H1 (cell line): ENCODE measurements around the gene ADAMTS8. TPM values are rescaled to one million over a fixed set of nuclear protein-coding genes. Genes with fewer than 3 reads are reported as not detected.

Experiments used
- CTCF ChIA-PET: fragments of 300-600 bp; sonication (Branson Sonifier 250); formaldehyde crosslinking; loops from one replicate; lab custom pipeline; 2021; ENCODE audit not compliant: partially characterized antibody; lab: Charles Lee
- POLR2A ChIA-PET: fragments of 300-600 bp; sonication (Branson Sonifier 250); formaldehyde crosslinking; loops from one replicate; lab custom pipeline; 2021; ENCODE audit warnings: inconsistent platforms; ENCODE audit not compliant: partially characterized antibody; lab: Charles Lee
- DNase-seq, 2 experiments: peaks; one replicate each; pipeline versions ENCODE4 v3.0.0 to v3.0.0-alpha.2; 2010 to 2022; ENCODE audit warnings: low spot score in 2 of 2, low read depth in 1 of 2, mixed read lengths in 1 of 2
- FAIRE-seq: peaks from 2 replicates; lab custom pipeline; 2011; peaks lifted over from hg19 to GRCh38; lab: Jason Lieb, UNC
- H2AFZ ChIP-seq: 2 replicates; pipeline ENCODE4 v1.8.1; 2012; ENCODE audit warnings: low read length, inconsistent platforms
- H2AK5ac ChIP-seq: 2 replicates; pipeline ENCODE4 v1.6.1; 2013; ENCODE audit warnings: low read depth, low read length
- H2BK120ac ChIP-seq: replicated peaks from 2 replicates; pipeline ENCODE3; 2013; ENCODE audit warnings: low read depth, low read length, inconsistent platforms
- H2BK12ac ChIP-seq: 2 replicates; pipeline ENCODE4 v1.6.1; 2013; ENCODE audit warnings: low read depth, low read length
- H2BK15ac ChIP-seq: 2 replicates; pipeline ENCODE4 v1.6.1; 2013; ENCODE audit warnings: low read length
- H2BK20ac ChIP-seq: 2 replicates; pipeline ENCODE4 v1.6.1; 2013; ENCODE audit warnings: low read length
- H2BK5ac ChIP-seq: 2 replicates; pipeline ENCODE4 v1.6.1; 2013; ENCODE audit warnings: low read depth, low read length
- H3K14ac ChIP-seq: 2 replicates; pipeline ENCODE4 v1.6.1; 2013; ENCODE audit warnings: inconsistent platforms; ENCODE audit not compliant: insufficient read length
- H3K18ac ChIP-seq: 2 replicates; pipeline ENCODE4 v1.6.1; 2013; ENCODE audit warnings: low read length; ENCODE audit errors: extremely low read depth
- H3K23ac ChIP-seq: 2 replicates; pipeline ENCODE4 v1.6.1; 2013; ENCODE audit warnings: inconsistent platforms; ENCODE audit not compliant: insufficient read length
- H3K23me2 ChIP-seq: 2 replicates; pipeline ENCODE4 v1.6.1; 2013; ENCODE audit warnings: low read depth, low read length
- H3K27ac ChIP-seq: 2 replicates; pipeline ENCODE4 v1.6.1; 2011; ENCODE audit warnings: low read depth, low read length, inconsistent platforms
- H3K27me3 ChIP-seq, 4 experiments: replicated peaks in 1 of 4; 1 replicate in 1 of 4; 2 replicates in 3 of 4; pipeline versions ENCODE4 v1.6.1 to v1.8.1; 2011 to 2013; ENCODE audit warnings: low read length in 3 of 4, mild to moderate bottlenecking in 3 of 4, inconsistent platforms in 2 of 4, mixed read lengths in 2 of 4, moderate library complexity in 1 of 4; ENCODE audit not compliant: control insufficient read depth in 3 of 4, insufficient read depth in 3 of 4; ENCODE audit errors: extremely low read depth in 1 of 4
- H3K36me3 ChIP-seq, 4 experiments: 2 replicates each; pipeline versions ENCODE4 v1.6.1 to v1.8.1; 2011 to 2013; ENCODE audit warnings: mild to moderate bottlenecking in 4 of 4, low read length in 3 of 4, moderate library complexity in 2 of 4, control low read depth in 1 of 4, inconsistent platforms in 1 of 4; ENCODE audit not compliant: insufficient read depth in 4 of 4, control insufficient read depth in 2 of 4
- H3K4ac ChIP-seq: replicated peaks from 2 replicates; pipeline ENCODE3; 2013; ENCODE audit warnings: low read length, low read depth, mixed read lengths, inconsistent platforms; ENCODE audit not compliant: insufficient read length
- H3K4me1 ChIP-seq, 4 experiments: replicated peaks in 1 of 4; 1 replicate in 1 of 4; 2 replicates in 3 of 4; pipeline versions ENCODE4 v1.6.1 to v1.8.1; 2011 to 2013; ENCODE audit warnings: low read length in 3 of 4, inconsistent platforms in 2 of 4, mixed read lengths in 1 of 4; ENCODE audit not compliant: insufficient read depth in 4 of 4, control insufficient read depth in 3 of 4
- H3K4me2 ChIP-seq, 2 experiments: 2 replicates each; pipeline versions ENCODE4 v1.6.1 to v1.8.1; 2011 to 2013; ENCODE audit warnings: low read depth in 2 of 2, low read length in 2 of 2, control low read depth in 1 of 2, inconsistent platforms in 1 of 2, mild to moderate bottlenecking in 1 of 2; ENCODE audit not compliant: insufficient read depth in 1 of 2
- H3K4me3 ChIP-seq, 4 experiments: fragments of 200-600, 300-600 bp in 1 of 4; sonication (generic), shearing (Covaris generic), sonication (Bioruptor Twin) in 1 of 4; 2 replicates each; pipeline versions ENCODE4 v1.5.1 to v1.8.1; 2011 to 2016; ENCODE audit warnings: low read length in 4 of 4, low read depth in 3 of 4, control low read depth in 2 of 4, inconsistent platforms in 2 of 4, mild to moderate bottlenecking in 2 of 4, mixed read lengths in 1 of 4, moderate library complexity in 1 of 4; ENCODE audit not compliant: insufficient read depth in 2 of 4; ENCODE audit errors: extremely low read depth in 1 of 4
- H3K56ac ChIP-seq: replicated peaks from 2 replicates; pipeline ENCODE3; 2013; ENCODE audit warnings: low read depth, mild to moderate bottlenecking, mixed read lengths, low read length, inconsistent platforms; ENCODE audit not compliant: insufficient read length
- H3K79me1 ChIP-seq: 2 replicates; pipeline ENCODE4 v1.6.1; 2013; ENCODE audit warnings: low read depth, low read length, control low read depth
- H3K79me2 ChIP-seq, 2 experiments: 2 replicates each; pipeline versions ENCODE4 v1.6.1 to v1.8.1; 2012 to 2013; ENCODE audit warnings: low read length in 2 of 2, mild to moderate bottlenecking in 2 of 2, inconsistent platforms in 1 of 2; ENCODE audit not compliant: insufficient read depth in 2 of 2, control insufficient read depth in 1 of 2
- H3K9ac ChIP-seq, 4 experiments: replicated peaks in 1 of 4; 1 replicate in 1 of 4; 2 replicates in 3 of 4; pipeline versions ENCODE4 v1.6.1 to v1.8.1; 2011 to 2013; ENCODE audit warnings: low read depth in 3 of 4, low read length in 3 of 4, control low read depth in 2 of 4, mild to moderate bottlenecking in 2 of 4, moderate library complexity in 2 of 4, inconsistent platforms in 1 of 4; ENCODE audit errors: extremely low read depth in 1 of 4
- H3K9me3 ChIP-seq, 2 experiments: 2 replicates each; pipeline versions ENCODE4 v1.6.1 to v1.8.1; 2012 to 2013; ENCODE audit warnings: mild to moderate bottlenecking in 2 of 2, moderate library complexity in 2 of 2, control low read depth in 1 of 2, inconsistent platforms in 1 of 2, low read depth in 1 of 2, low read length in 1 of 2, mixed read lengths in 1 of 2; ENCODE audit not compliant: insufficient read depth in 2 of 2
- H4K20me1 ChIP-seq, 2 experiments: replicated peaks in 1 of 2; 2 replicates each; pipeline versions ENCODE3 to v1.8.1; 2011 to 2013; ENCODE audit warnings: inconsistent platforms in 2 of 2, low read length in 2 of 2, mild to moderate bottlenecking in 1 of 2; ENCODE audit not compliant: insufficient read depth in 2 of 2, control insufficient read depth in 1 of 2
- H4K5ac ChIP-seq: 2 replicates; pipeline ENCODE4 v1.6.1; 2013; ENCODE audit warnings: low read length, low read depth, mixed read lengths, inconsistent platforms; ENCODE audit not compliant: insufficient read length
- H4K8ac ChIP-seq: 2 replicates; pipeline ENCODE4 v1.8.0; 2013; ENCODE audit warnings: mild to moderate bottlenecking, moderate library complexity, low read length, inconsistent platforms; ENCODE audit not compliant: insufficient read depth; ENCODE audit errors: extremely low read depth
- H4K91ac ChIP-seq: replicated peaks from 2 replicates; pipeline ENCODE3; 2013; ENCODE audit warnings: low read length, mixed read lengths, inconsistent platforms; ENCODE audit not compliant: insufficient read length
- ASH2L ChIP-seq: fragments of 200-600, 300-600 bp; sonication (generic); IDR thresholded peaks from one replicate; pipeline ENCODE4 v1.7.1; 2017; ENCODE audit warnings: low read length
- CHD1 ChIP-seq: IDR thresholded peaks from 2 replicates; pipeline ENCODE4 v1.6.1; 2012; ENCODE audit warnings: low read depth, low read length, improper control_type of control experiment
- HDAC2 ChIP-seq, 2 experiments: fragments of 300-600 bp in 1 of 2; sonication (generic) in 1 of 2; IDR thresholded peaks; 2 replicates each; pipeline ENCODE4 v1.6.1; 2011 to 2012; ENCODE audit warnings: low read depth in 2 of 2, low read length in 2 of 2, mild to moderate bottlenecking in 2 of 2, moderate library complexity in 2 of 2, borderline replicate concordance in 1 of 2, inconsistent platforms in 1 of 2
- RBBP5 ChIP-seq: IDR thresholded peaks from 2 replicates; pipeline ENCODE4 v1.7.1; 2012; ENCODE audit warnings: low read depth, mild to moderate bottlenecking, inconsistent platforms, low read length, moderate library complexity, borderline replicate concordance
- RFX5 ChIP-seq: IDR thresholded peaks from 2 replicates; pipeline ENCODE4 v1.6.1; 2011; ENCODE audit warnings: low read depth, low read length, improper control_type of control experiment, borderline replicate concordance
- SP2 ChIP-seq: IDR thresholded peaks from 2 replicates; pipeline ENCODE4 v1.6.1; 2012; ENCODE audit warnings: mild to moderate bottlenecking, low read length, inconsistent platforms
- SRF ChIP-seq: IDR thresholded peaks from 2 replicates; pipeline ENCODE4 v1.6.1; 2011; ENCODE audit warnings: mild to moderate bottlenecking, low read depth, low read length, moderate library complexity
- WGBS, 2 experiments: shearing (Covaris generic) in 1 of 2; methylation state at CpG; one replicate each; pipeline versions ENCODE4 v1.1.6 to v1.1.7; 2013 to 2015; ENCODE audit warnings: low lambda C conversion rate in 2 of 2, mixed read lengths in 2 of 2, inconsistent platforms in 1 of 2, low coverage in 1 of 2, missing lambda C conversion rate in 1 of 2; ENCODE audit not compliant: insufficient replicate concordance in 2 of 2, insufficient coverage in 1 of 2, insufficient read length in 1 of 2; ENCODE audit errors: extremely low coverage in 1 of 2, missing lambda C conversion rate in 1 of 2; 5-methylcytosine and 5-hydroxymethylcytosine counted together
- polyA plus RNA-seq, 7 experiments: library from polyadenylated mRNA; depleted of rRNA in 3 of 7; stranded (reverse) in 5 of 7; unstranded in 2 of 7; fragments of >200 nt in 5 of 7; fragments of 200-250 nt in 2 of 7; gene quantifications; 1 replicate in 5 of 7; 2 replicates in 1 of 7; 4 replicates in 1 of 7; pipeline versions ENCODE4 v1.2.1 to v1.2.3, GENCODE V29; 2011 to 2013; ENCODE audit warnings: missing spikeins in 2 of 7, mixed read lengths in 2 of 7
- total RNA-seq: library from RNA; stranded (reverse); fragmentation: NEBNext Ultra II Directional; extraction: Animal tissue kit (Norgen Biotek cat#: 25700); gene quantifications from 2 replicates; pipeline ENCODE4 v1.2.1, GENCODE V29; 2021
- TF ChIP-seq, protein P1 (sequence below), 3 experiments: IDR thresholded peaks; 1 replicate in 2 of 3; 2 replicates in 1 of 3; pipeline versions ENCODE4 v1.5.1 to v1.6.1; 2011; ENCODE audit warnings: low read length in 3 of 3, mild to moderate bottlenecking in 3 of 3, inconsistent platforms in 2 of 3, low read depth in 1 of 3, moderate library complexity in 1 of 3; ENCODE audit not compliant: insufficient read depth in 1 of 3; ENCODE audit errors: control extremely low read depth in 1 of 3
- TF ChIP-seq, protein P2 (sequence below): IDR thresholded peaks from 2 replicates; pipeline ENCODE4 v1.6.1; 2011; ENCODE audit warnings: low read depth, mild to moderate bottlenecking, low read length; ENCODE audit not compliant: insufficient read depth

Gene ADAMTS8
- total and polyA plus RNA-seq, 2 of the 8 experiments (the other 6 are each of a cell fraction or from before 2014, with no cell fraction given) = 9.3 to 16.6 TPM

DNA sequence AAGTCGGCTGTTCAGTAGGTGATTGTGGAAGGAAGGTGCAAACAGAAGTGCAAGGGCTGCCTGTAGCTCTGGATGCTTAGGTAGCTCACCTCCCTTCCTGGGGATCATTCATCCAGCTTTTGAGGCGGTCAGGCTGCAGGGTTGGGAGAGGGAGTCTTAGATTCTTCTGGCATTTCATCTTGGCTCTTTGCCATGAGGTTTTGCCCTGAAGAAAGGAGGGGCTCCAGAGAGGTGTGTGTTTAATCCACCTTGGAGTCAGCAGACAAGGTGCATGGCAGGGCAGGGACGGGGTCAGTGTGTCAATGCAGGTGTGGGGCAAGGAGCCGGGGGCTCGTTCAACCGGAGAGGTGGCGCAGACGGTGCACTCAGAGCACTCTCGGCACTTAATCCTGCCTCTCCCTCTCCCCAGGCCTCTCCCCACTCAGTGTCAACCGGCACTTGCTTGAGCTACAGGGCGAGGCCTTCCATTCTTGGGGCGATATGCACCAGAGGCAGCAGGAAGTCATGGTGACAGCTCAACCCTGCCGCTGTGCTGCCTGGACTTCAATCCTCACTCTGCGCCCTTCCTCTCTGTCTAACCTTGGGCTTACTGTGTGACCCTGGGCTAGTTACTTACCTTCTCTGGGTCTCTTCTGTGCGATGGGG is 27.2 kb upstream of the ADAMTS8 start:
- Histone ChIP-seq H3K23ac (no peak overlapping the region), H3K4me3 (no peak overlapping the region), H3K23me2 (no peaks in the 10 kb centered on the region), H2BK5ac (no peak overlapping the region), H3K36me3 (no peaks in the 10 kb centered on the region), H3K14ac (no peak overlapping the region), H3K9ac (no peak overlapping the region), H2AK5ac (no peak overlapping the region), H4K20me1 (peaks cover 1 to 4% of the 10 kb centered on the region in 2 experiments), H3K79me1 (no peaks in the 10 kb centered on the region; the same call in 1 of the 2 replicates), H4K5ac (no peak overlapping the region), H3K56ac (no peak overlapping the region), H2BK12ac (no peak overlapping the region), H3K18ac (no peak overlapping the region), H3K9me3 (no peaks in the 10 kb centered on the region), H2BK20ac (0 out of 2 replicates have a peak overlapping the region, but pooled peaks have one; percentile 7), H4K91ac (no peak overlapping the region), H3K4me1 (no peaks in the 10 kb centered on the region), H2AFZ (no peak overlapping the region), H3K79me2 (no peaks in the 10 kb centered on the region), H3K4me2 (no peak overlapping the region), H4K8ac (no peak overlapping the region), H2BK15ac (no peak overlapping the region), H3K27me3 (peaks cover 3 to 29% (median 22%) of the 10 kb centered on the region in 4 experiments), H3K4ac (no peak overlapping the region), H2BK120ac (no peak overlapping the region), H3K27ac (no peak overlapping the region)
- DNase-seq = no peak
- 81% methylated on average over 12 of the region's 15 CpGs; no CpG with 5 or more reads in 1 of the 2 experiments for WGBS, 2 experiments
- POLR2A ChIA-PET = no interaction called here
- CTCF ChIA-PET = interaction anchor here (0.7 to 9.0 kb wide), 8 partner anchors 8 to 405 kb away, joined by 3 to 83 read pairs (median 4); no protein-coding TSS in a partner anchor
- FAIRE-seq = no peak
- TF ChIP-seq, protein P1, sequence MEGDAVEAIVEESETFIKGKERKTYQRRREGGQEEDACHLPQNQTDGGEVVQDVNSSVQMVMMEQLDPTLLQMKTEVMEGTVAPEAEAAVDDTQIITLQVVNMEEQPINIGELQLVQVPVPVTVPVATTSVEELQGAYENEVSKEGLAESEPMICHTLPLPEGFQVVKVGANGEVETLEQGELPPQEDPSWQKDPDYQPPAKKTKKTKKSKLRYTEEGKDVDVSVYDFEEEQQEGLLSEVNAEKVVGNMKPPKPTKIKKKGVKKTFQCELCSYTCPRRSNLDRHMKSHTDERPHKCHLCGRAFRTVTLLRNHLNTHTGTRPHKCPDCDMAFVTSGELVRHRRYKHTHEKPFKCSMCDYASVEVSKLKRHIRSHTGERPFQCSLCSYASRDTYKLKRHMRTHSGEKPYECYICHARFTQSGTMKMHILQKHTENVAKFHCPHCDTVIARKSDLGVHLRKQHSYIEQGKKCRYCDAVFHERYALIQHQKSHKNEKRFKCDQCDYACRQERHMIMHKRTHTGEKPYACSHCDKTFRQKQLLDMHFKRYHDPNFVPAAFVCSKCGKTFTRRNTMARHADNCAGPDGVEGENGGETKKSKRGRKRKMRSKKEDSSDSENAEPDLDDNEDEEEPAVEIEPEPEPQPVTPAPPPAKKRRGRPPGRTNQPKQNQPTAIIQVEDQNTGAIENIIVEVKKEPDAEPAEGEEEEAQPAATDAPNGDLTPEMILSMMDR (IDR thresholded peaks at IDR 0.05; ENCODE audit: control extremely low read depth in 1 of 3, insufficient read depth in 1 of 3, low read depth in 1 of 3, low read length in 3 of 3) = no peak
- TF ChIP-seq HDAC2 (IDR thresholded peaks at IDR 0.05; ENCODE audit: borderline replicate concordance in 1 of 2, low read depth in 2 of 2, low read length in 2 of 2) (no peak), CHD1 (no peak), ASH2L (no peak), SRF (no peak), RFX5 (no peak), SP2 (no peak), RBBP5 (no peak)
- TF ChIP-seq, protein P2, sequence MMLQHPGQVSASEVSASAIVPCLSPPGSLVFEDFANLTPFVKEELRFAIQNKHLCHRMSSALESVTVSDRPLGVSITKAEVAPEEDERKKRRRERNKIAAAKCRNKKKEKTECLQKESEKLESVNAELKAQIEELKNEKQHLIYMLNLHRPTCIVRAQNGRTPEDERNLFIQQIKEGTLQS = no peak
